ENCODE data around the gene C1orf21. TPM values are rescaled to one million over a fixed set of nuclear protein-coding genes. Genes with fewer than 3 reads are reported as not detected.
"Not testable (repeated sequence)": the region's sequence is repeated elsewhere in the genome, so short reads cannot be mapped to it uniquely, and the experiment has no call there.

The C1orf21 gene
- total RNA-seq, 1 experiment from 2014 or later = 5.9 TPM

DNA sequence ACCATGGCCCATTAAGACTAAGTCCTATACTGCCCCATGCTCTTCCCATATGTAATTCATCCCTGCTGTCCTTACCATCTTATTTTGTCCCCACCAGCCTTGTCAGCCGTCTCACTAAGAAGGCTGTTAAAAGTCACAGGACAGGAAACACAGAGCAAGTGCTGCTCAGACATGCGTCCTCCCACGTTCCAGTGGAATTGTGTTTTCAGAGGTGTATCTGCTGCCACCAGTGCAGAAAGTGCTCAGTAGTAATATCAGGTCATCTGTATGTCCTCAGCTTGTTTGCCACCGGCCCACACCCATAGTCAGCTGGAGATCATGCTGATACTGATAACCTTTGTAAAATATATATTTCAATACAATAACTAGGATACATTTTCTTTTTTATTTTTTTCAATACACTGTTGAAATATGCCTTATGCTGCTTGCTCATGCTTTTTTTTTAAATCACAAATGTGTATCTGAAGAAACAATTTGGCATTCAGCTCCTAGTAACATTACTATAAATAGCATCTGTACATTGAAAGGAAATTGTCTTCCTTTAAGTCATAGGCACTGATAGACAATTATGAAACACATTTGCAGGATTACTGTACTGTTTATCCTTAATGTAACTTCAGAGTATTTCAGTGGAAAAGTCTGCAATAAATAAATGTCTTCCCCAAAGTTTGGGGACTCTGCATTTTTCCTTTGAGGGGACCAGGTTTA lies 211.0 kb downstream of the C1orf21 start:
- no peak for DNase-seq (ENCODE audit: low spot score)

DNA sequence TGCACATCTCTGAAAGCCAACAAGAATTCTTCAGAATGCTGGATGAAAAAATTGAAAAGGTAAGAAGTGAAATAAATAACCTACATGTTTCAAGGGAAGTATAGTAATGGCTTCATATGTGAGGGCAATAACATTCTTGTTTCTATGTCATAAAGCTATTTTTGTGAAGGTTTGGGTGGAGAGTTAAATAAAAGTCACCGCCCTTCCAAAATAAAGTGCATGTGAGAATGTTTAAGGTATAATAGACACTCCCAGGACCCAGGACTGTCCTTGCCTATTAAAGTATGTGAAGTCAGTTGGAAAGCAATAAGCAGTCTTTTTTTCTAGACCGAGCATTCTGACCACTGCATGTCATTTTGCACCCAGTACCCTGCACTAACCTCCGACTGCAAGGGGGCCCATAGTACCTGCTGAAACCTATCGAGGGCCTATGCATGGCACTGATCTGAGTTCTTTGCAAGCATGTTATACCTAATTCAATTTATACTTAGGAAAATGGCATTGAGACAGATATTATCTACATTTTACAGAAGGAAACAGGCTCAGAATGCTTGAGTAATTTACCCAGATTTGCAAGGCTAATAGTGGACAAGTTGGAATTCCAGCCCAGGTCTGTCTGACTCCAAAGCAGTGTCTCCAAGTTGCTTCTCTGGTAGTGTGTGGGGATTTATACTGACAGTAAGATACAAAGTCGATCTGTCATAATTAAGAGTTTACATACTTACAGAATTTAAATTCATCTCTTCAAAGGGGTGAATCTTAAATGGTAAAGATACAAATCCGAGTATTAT lies 211.8 kb downstream of the C1orf21 start:
- no peak for DNase-seq (ENCODE audit: low spot score)

DNA sequence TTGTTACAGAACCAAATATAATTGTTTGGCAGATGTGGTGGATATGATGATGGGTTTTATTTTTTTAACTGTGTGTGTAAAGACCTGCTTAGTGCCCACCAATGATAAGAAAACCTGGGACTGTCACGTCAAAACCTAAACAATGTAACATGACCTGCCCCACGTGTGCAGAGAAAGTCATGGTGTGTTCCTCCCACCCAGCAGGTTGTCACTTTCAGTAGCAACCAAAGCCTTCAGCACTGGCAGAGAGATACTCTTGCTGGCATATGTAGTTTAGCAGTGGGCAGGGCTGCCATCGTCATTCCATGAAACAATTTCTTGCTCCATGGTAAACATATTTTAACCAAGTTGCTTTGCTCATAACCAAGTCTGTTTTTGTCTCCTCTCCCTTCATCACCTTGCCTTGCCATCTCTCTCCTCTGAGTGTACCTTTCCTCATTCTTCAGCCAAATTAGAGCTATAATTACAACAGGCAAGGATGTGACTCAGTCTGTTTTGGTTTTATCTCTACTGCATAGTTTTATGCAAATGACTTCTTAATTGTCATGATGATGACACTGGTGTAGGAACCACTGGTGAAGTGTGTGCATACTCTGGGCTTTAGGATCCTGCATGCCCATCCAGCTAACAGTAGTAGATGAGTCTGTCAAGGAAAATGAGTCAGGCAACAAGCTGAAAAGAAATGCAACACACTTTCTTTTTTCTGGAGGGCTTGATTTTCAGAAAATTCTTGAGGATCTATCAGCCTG lies 217.5 kb downstream of the C1orf21 start:
- DNase-seq (ENCODE audit: low spot score) = no peak

DNA sequence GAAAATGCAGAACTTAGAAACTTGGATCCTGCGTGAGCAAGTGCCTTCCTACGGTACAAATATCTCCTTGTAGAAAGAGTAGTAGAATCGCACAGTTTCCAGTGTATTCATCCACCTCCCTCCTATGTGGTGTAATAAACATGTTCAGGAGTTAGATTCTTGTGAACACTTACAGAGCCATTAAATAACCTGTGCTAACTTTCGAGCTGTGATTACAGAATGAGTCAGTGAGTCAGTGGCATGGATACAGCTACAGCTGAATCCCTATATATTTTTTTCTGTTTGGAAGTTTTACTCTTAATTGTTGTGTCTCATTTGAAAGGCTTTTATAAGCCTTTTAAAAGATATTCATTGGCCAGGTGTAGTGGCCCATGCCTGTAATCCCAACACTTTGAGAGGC lies 219.1 kb downstream of the C1orf21 start:
- DNase-seq (ENCODE audit: low spot score) = no peak

DNA sequence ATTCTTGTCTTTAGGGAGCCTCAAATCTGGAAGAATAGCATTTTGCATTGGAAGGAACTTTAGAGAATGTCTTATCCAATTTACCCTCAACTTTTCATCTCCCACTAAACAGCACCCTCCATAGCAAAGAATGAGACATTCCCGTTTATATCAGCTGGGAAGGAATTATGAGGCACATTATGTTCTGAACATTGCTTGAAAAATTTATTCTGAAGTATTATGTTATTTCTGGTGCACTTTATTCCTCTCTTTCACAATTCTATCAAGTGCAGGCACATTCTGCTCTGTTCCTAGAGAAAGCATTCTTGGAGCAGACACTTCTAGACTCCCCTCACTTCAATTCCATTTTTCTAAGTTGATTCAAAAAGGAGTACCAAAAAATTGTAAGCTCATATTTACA lies 220.0 kb downstream of the C1orf21 start:
- no peak for DNase-seq (ENCODE audit: low spot score)

DNA sequence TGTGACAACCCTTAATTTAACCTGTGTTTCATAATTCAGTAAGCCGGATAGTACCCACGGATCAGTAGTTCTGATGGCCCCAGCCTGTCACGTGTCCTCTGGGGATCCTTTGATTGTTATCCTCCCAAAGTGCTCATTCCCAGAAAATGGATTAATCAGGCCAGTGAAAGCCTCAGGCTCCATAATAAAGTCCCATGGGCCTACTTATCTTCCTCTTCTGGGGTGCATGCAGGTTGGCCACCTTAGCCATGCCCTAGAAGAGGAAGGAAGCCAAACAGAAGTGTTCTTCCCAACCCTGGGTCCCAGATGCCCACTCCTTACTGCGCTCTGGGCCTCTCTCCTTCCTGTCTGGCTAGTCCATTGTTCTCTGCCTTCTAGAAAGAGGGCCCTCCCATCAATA lies 221.8 kb downstream of the C1orf21 start:
- no peak for DNase-seq (ENCODE audit: low spot score)

DNA sequence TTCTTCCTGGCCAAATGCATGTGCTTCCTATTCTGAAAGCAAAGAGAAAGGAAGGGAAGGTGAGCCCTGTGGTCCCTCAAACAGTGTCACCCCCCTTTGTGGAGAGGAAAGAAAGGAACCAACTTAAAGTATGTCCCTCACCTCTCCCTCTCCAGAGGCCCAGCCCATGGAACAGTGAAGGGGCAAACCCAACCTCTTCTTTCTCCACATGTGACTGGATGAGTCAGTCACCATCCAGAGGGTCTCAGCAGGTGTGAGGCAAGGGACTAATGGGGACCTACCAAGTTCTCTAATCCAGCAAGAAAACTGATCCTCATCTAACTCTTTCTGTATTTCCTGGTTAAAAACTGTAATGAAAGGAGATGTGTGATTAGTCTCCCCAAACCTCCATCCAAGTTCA lies 222.2 kb downstream of the C1orf21 start:
- DNase-seq (ENCODE audit: low spot score) = no peak

DNA sequence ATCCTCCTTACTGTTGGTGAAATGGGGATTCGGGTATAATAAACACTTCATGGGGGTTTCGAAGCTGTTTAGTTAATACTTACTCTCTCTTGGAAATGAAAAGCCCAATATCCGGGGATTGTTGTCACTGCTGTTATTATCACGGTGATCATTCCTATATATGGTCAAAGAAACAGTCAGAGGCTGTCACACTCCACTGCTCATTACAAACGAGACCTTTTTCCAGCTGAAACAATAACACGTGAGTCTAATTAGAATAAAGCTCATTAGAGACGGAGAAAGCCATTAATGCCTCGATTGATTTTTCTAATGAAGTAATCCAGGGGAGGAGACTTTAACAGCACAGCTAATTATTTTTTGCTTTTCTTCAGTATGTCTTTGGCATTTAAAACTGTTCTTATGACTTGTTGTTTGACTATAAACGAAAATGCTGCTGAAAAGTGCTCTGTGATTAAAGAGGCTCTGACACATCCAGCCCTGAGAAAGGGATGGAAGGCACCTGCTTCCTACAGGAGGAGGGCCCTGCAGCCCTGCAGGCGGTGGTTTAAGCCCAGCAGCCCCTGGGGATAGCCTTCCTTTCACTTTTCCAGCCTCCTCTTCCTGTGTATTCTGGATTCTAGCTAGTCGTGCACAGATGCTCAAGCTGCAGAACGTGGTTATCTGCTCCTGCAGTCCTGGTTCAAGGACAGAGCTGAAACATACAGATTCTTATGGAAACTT lies 224.2 kb downstream of the C1orf21 start:
- DNase-seq (ENCODE audit: low spot score) = no peak

DNA sequence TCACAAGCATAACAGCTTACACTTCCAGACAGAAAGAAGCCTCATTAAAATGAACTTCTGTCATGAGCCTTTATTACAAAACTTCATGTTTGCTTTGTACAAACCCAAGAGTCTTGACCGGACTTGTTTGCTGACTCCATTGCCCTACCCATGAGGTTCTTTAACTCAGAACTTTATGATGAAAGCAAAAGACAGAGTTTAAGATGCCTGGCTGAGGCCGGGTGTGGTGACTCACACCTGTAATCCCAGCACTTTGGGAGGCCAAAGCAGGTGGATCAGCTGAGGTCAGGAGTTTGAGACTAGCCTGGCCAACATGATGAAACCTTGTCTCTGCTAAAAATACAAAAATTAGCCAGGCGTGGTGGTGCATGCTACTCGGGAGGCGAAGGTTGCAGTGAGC lies 225.4 kb downstream of the C1orf21 start:
- not testable (repeated sequence) for DNase-seq (ENCODE audit: low spot score)

DNA sequence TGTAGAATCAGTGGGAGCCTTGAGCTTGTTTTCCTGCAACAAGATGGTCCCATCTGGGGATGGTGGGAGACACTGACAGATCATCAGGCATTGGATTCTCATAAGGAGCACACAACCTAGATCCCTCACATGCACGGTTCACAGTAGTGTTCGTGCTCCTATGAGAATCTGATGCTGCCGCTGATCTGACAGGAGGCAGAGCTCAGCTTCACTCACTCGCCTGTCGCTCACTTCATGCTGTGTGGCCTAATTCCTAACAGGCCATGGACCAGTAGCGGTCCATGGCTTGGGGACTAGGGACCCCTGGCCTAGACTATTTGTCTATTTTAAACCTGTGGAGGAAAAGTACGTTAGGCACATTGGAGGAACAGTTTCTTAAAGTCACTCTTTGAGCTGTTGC lies 227.8 kb downstream of the C1orf21 start:
- no peak for DNase-seq (ENCODE audit: low spot score)

DNA sequence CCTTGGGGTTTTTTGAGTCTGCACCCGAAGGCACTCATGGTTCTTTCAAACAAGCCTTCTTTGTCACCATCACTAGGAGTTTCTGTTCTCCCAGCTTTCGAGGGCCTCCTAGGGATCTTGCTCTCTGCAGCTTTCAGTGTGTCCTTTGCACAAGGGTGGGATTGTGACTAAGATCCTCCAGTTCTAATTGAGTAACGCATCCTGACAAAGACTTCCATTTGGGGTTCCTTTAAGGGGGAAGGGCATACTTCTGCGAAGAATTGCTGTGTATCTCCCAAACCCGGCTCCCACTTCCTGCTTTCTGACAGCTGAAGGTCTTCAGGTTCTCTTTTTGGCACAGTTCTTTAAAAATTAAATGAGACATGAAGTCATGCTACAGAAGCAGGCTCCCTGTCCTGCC lies 228.5 kb downstream of the C1orf21 start:
- no peak for DNase-seq (ENCODE audit: low spot score)

DNA sequence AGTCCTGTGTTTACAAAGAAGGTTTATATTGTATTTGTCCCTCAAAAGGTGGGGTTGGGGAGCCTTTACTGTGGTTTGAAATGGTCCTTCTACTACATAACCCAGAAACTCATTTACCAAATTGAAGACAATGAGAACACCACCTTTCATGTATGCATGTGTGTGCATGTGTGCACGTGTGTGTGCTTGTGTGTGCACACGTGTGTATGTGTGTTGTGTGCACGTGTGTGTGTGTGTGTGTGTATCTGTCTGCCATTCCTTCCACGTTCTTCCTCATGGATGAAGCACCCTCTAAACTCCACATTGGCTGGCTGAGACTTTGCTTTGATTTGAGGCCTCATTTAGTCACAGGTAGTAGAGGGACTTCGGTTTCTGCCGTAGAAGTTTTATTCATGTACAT lies 229.7 kb downstream of the C1orf21 start:
- no peak for DNase-seq (ENCODE audit: low spot score)

DNA sequence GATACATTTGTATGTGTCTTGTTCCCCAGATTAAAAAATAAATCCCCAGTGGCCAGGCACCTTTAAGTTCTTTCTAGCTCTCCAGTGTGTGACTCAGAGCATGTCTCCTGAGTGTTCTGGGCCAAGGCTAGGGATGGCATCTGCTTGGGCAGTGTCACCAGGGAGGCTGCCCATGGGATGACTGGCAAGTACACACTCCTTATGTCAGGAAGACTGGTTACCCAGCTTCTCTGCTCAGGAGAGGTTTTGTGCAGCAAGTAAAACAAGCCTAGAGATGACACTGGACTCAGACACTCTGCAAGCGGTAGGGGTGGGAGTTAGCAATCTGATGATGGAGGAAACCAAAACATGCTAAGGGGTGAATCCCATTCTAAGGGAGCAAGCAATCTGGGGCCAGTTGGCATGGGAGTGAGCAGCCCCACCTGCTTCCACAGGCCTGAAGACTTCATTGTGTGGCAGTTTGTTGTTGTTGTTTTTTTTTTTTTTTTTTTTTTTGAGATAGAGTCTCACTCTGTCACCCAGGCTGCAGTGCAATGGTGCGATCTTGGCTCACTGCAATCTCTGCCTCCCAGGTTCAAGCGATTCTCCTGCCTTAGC lies 230.7 kb downstream of the C1orf21 start:
- DNase-seq (ENCODE audit: low spot score) = no peak

DNA sequence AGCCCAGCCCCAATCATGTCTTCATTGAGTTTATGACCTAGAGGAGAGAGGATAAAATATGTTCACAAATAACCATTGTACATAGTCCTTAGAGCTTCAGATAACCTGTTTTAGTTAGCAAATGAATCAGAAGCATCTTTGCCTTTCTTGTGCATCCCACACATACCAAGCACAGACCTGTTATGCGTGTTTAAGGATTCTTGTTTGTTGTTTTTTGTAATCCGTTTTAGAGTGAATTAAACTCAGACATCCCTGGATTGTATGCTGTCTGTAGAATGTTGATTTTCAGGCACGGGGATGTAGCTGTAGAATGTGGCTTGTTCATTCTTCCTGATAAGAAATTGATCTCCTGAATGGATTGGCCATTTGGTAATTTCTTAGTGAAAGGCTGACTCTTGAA lies 232.0 kb downstream of the C1orf21 start:
- DNase-seq (ENCODE audit: low spot score) = no peak

DNA sequence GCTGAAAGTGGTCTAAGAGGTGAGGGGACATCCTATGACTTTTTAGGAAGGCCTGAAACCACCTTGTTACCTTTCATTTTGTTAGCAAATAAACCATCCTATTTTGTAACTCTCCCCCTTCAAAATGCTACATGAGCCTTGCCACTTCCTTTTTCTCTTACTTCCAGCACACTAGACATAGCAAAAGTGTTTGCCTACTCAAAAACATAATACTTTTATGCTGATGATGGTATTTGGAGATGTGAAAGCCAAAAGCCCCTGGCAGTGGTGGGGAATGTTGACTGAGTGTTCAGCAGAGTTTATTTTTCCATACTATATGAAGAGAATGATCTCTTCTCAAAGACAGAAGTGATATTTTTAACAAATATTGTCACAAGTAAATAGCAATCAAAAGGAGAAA lies 233.6 kb downstream of the C1orf21 start:
- DNase-seq (ENCODE audit: low spot score) = no peak

DNA sequence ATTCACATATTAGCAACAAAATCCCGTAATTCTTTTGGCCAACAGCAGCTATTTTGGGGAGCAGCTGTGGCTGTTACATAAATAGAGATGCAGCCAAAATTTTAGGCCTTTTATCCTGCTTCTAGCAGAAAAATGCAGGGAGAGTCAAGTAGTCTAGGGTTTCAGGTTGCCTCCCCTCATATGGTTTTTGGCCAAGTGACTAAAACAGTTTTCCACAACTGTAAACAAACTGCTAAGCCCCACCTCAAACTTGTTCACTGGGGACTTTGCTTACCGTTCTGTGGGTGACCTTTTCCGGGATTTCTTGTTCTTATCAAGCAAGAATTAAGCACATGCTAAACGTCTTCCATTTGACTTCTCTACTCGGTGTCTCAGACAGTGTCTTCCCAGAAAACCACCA lies 234.4 kb downstream of the C1orf21 start:
- no peak for DNase-seq (ENCODE audit: low spot score)

DNA sequence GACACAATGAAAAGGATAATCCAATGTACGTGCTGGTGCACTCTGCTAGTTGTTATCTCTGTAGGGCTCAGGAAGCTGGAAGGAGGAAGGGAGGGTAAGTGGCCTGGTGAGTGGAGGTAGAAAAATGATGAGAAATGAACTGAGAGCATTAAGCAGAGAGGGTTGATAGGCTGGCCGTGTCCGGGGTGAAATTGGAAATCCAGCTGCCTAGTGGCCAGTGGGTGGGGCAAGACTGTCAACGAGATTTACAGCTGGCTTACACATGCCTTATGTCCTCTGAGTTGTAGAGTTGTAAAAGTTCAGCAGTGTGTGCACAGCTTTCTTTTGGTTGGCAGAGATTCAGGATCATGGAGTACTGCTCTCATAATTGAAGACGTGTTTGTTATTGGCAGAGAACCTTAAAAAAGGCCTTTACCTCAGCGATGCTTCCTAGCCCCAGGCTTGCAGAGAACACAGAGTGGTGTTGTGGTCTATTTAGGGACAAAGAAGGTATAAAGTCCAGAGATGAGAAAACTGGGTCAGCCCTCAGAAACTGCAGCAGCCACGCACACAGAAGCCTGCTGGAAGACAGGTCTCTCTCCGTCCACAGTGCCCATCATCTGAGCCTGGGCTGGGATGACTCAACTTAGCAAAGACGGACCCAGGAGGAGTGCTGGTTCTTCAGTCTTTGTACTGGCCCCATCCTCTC lies 235.5 kb downstream of the C1orf21 start:
- DNase-seq (ENCODE audit: low spot score) = peak; percentile 76

DNA sequence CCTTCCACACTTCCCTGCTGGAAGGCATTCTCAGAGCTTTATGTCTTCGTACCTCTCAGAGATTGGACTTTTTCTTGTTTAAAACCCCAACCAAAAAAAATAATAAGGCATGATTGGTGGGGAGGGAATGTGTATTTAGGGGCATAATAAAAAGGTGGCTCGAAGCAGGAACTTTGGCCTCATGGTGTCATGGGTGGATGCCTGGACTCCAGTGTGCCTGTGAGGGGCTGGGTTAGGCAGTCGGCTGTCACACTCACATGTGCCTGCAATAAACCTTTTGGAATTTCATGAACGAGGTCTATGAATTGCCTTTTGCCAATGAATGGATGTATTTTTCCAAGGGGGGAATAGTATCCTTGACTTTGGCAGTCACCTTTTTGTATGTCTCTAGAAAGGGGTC lies 236.6 kb downstream of the C1orf21 start:
- DNase-seq (ENCODE audit: low spot score) = no peak

DNA sequence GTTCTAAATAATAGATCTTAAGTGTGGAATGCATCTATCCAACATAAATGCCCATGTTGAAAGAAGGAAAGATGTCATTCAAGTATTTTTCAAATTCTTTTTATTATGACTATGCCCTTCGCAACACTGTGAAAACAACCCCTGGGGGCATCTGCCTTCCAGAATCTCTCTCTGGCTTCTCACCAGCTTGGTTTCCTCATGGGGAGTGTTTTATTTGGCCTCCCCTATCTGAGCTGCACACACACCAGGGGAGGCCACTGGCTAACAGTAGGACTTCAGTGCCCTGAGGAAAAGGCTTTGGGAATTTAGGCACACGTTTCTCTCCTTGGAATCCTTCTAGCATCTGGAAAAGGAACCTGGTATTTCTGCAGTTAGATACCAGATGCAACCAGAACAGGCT lies 237.2 kb downstream of the C1orf21 start:
- no peak for DNase-seq (ENCODE audit: low spot score)

DNA sequence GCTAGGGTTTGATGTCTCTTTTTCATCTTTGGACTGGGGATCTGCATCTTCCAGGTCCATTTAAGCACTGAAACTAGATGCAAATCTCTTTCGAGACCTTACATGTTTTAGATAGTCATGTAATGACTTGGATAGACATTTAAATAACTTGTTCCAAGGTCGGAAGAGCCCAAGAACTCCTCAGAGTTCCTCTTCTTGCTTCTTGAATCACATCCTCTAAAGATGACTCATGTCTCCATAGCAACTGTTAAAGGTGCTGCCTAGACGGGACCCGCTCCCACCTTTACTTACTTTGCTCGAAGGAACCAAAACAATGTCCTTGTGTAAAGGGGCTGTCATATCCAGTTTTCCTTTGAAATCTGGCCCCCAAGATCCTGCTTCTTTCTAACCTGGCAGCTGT lies 237.8 kb downstream of the C1orf21 start:
- DNase-seq (ENCODE audit: low spot score) = no peak

DNA sequence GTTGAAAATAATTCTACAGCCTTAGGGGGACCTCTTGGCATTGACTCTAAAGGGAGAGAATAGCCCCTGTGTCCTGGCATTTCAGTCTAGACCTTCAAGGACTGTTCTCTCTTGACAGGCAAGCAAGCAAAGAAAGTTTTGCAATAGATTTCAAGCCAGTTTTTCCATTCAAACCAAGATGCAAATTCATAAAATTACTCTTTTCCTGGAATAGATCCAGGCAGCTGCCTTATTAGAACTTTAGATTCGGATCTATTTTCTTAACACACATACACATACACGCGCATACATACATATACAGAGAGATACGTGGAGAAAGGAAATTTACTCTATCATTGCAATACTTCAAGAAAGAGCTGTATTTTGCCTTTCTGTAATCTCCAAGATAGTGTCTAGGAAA lies 238.4 kb downstream of the C1orf21 start:
- DNase-seq (ENCODE audit: low spot score) = no peak

All from HT-29 (cell line).